ENCODE results near the gene ZNF358.
A peak's percentile ranks its signal among the peaks of the same experiment; 100 is the strongest.

Gene ZNF358

GRCh38 chr19:7492142-7492541 is 23.8 kb upstream of the ZNF358 start:
- H3K27ac ChIP-seq (ENCODE audit: low read length): no peak overlapping the region
- H3K36me3 ChIP-seq (ENCODE audit: control insufficient read depth in 2 of 2, insufficient read depth in 2 of 2, low read length in 2 of 2): no peaks in the 10 kb centered on the region

GRCh38 chr19:7492558-7492957 is 23.3 kb upstream of the ZNF358 start:
- no peak overlapping the region for H3K27ac ChIP-seq (ENCODE audit: low read length)
- H3K4me1 ChIP-seq (ENCODE audit: control insufficient read depth, insufficient read depth, low read length): peaks cover 14% of the 10 kb centered on the region
- H3K4me3 ChIP-seq (ENCODE audit: low read length in 2 of 2): no peak overlapping the region
- H3K27me3 ChIP-seq (ENCODE audit: control insufficient read depth in 1 of 2, insufficient read depth in 2 of 2, low read length in 2 of 2): no peaks in the 10 kb centered on the region
- no peaks in the 10 kb centered on the region for H3K9me3 ChIP-seq (ENCODE audit: control insufficient read depth in 2 of 2, low read length in 2 of 2)
- no peak overlapping the region for H3K9ac ChIP-seq (ENCODE audit: low read length in 2 of 2)
- no peaks in the 10 kb centered on the region for H3K36me3 ChIP-seq (ENCODE audit: control insufficient read depth in 2 of 2, insufficient read depth in 2 of 2, low read length in 2 of 2)

More at GRCh38 chr19:7492142-7492541, 23.8 kb upstream of the ZNF358 start:
- H3K4me3 ChIP-seq (ENCODE audit: low read length in 2 of 2): no peak overlapping the region
- peaks cover 14% of the 10 kb centered on the region for H3K4me1 ChIP-seq (ENCODE audit: control insufficient read depth, insufficient read depth, low read length)
- no peaks in the 10 kb centered on the region for H3K27me3 ChIP-seq (ENCODE audit: control insufficient read depth in 1 of 2, insufficient read depth in 2 of 2, low read length in 2 of 2)
- H3K9me3 ChIP-seq (ENCODE audit: control insufficient read depth in 2 of 2, low read length in 2 of 2): no peaks in the 10 kb centered on the region
- no peak overlapping the region for H3K9ac ChIP-seq (ENCODE audit: low read length in 2 of 2)

- Histone ChIP-seq H3K27ac (ENCODE audit: low read length) (peak overlapping the region; percentile 41), H3K9me3 (ENCODE audit: control insufficient read depth in 2 of 2, low read length in 2 of 2) (no peaks in the 10 kb centered on the region), H3K36me3 (ENCODE audit: control insufficient read depth in 2 of 2, insufficient read depth in 2 of 2, low read length in 2 of 2) (no peaks in the 10 kb centered on the region), H3K4me1 (ENCODE audit: control insufficient read depth, insufficient read depth, low read length) (peaks cover 6% of the 10 kb centered on the region), H3K27me3 (ENCODE audit: control insufficient read depth in 1 of 2, insufficient read depth in 2 of 2, low read length in 2 of 2) (no peaks in the 10 kb centered on the region), H3K9ac (ENCODE audit: low read length in 2 of 2) (peak overlapping the region in 1 of 2 donors; percentile 42), H3K4me3 (ENCODE audit: low read length in 2 of 2) (peak overlapping the region in 1 of 2 donors; percentile 22)
These were observed 21.3 kb upstream of the ZNF358 start for GRCh38 chr19:7494416-7495098.

- no peak overlapping the region for H3K27ac ChIP-seq (ENCODE audit: low read length)
- no peak overlapping the region for H3K4me3 ChIP-seq (ENCODE audit: low read length in 2 of 2)
- H3K27me3 ChIP-seq (ENCODE audit: control insufficient read depth in 1 of 2, insufficient read depth in 2 of 2, low read length in 2 of 2): peaks cover under 1 to 7% of the 10 kb centered on the region in 2 donors
- no peaks in the 10 kb centered on the region for H3K36me3 ChIP-seq (ENCODE audit: control insufficient read depth in 2 of 2, insufficient read depth in 2 of 2, low read length in 2 of 2)
- H3K4me1 ChIP-seq (ENCODE audit: control insufficient read depth, insufficient read depth, low read length): peaks cover 17% of the 10 kb centered on the region
- H3K9ac ChIP-seq (ENCODE audit: low read length in 2 of 2): no peak overlapping the region
- no peaks in the 10 kb centered on the region for H3K9me3 ChIP-seq (ENCODE audit: control insufficient read depth in 2 of 2, low read length in 2 of 2)
These were observed 18.6 kb upstream of the ZNF358 start for GRCh38 chr19:7497292-7497691.

GRCh38 chr19:7500811-7501450 is 15.0 kb upstream of the ZNF358 start:
- no peak overlapping the region for H3K9ac ChIP-seq (ENCODE audit: low read length in 2 of 2)
- H3K4me3 ChIP-seq (ENCODE audit: low read length in 2 of 2): peak overlapping the region; percentile 59 to 72
- peaks cover 13% of the 10 kb centered on the region for H3K4me1 ChIP-seq (ENCODE audit: control insufficient read depth, insufficient read depth, low read length)
- H3K9me3 ChIP-seq (ENCODE audit: control insufficient read depth in 2 of 2, low read length in 2 of 2): no peaks in the 10 kb centered on the region
- H3K27me3 ChIP-seq (ENCODE audit: control insufficient read depth in 1 of 2, insufficient read depth in 2 of 2, low read length in 2 of 2): peaks cover 12 to 14% of the 10 kb centered on the region in 2 donors
- H3K36me3 ChIP-seq (ENCODE audit: control insufficient read depth in 2 of 2, insufficient read depth in 2 of 2, low read length in 2 of 2): no peaks in the 10 kb centered on the region
- H3K27ac ChIP-seq (ENCODE audit: low read length): no peak overlapping the region

- no peaks in the 10 kb centered on the region for H3K36me3 ChIP-seq (ENCODE audit: control insufficient read depth in 2 of 2, insufficient read depth in 2 of 2, low read length in 2 of 2)
- no peak overlapping the region for H3K27ac ChIP-seq (ENCODE audit: low read length)
- no peaks in the 10 kb centered on the region for H3K9me3 ChIP-seq (ENCODE audit: control insufficient read depth in 2 of 2, low read length in 2 of 2)
- H3K4me3 ChIP-seq (ENCODE audit: low read length in 2 of 2): no peak overlapping the region
- no peak overlapping the region for H3K9ac ChIP-seq (ENCODE audit: low read length in 2 of 2)
- H3K4me1 ChIP-seq (ENCODE audit: control insufficient read depth, insufficient read depth, low read length): peaks cover 13% of the 10 kb centered on the region
- peaks cover 12 to 14% of the 10 kb centered on the region in 2 donors for H3K27me3 ChIP-seq (ENCODE audit: control insufficient read depth in 1 of 2, insufficient read depth in 2 of 2, low read length in 2 of 2)
These were observed 13.4 kb upstream of the ZNF358 start for GRCh38 chr19:7502552-7502951.

- no peak overlapping the region for H3K9ac ChIP-seq (ENCODE audit: low read length in 2 of 2)
- H3K36me3 ChIP-seq (ENCODE audit: control insufficient read depth in 2 of 2, insufficient read depth in 2 of 2, low read length in 2 of 2): no peaks in the 10 kb centered on the region
- H3K27me3 ChIP-seq (ENCODE audit: control insufficient read depth in 1 of 2, insufficient read depth in 2 of 2, low read length in 2 of 2): peaks cover 12 to 14% of the 10 kb centered on the region in 2 donors
- H3K4me3 ChIP-seq (ENCODE audit: low read length in 2 of 2): no peak overlapping the region
- H3K9me3 ChIP-seq (ENCODE audit: control insufficient read depth in 2 of 2, low read length in 2 of 2): no peaks in the 10 kb centered on the region
- no peak overlapping the region for H3K27ac ChIP-seq (ENCODE audit: low read length)
- peaks cover 13% of the 10 kb centered on the region for H3K4me1 ChIP-seq (ENCODE audit: control insufficient read depth, insufficient read depth, low read length)
These were observed 11.2 kb upstream of the ZNF358 start for GRCh38 chr19:7504684-7505083.

- Histone ChIP-seq H3K4me1 (ENCODE audit: control insufficient read depth, insufficient read depth, low read length) (peaks cover 13% of the 10 kb centered on the region), H3K27me3 (ENCODE audit: control insufficient read depth in 1 of 2, insufficient read depth in 2 of 2, low read length in 2 of 2) (peaks cover 12 to 14% of the 10 kb centered on the region in 2 donors), H3K9ac (ENCODE audit: low read length in 2 of 2) (no peak overlapping the region), H3K36me3 (ENCODE audit: control insufficient read depth in 2 of 2, insufficient read depth in 2 of 2, low read length in 2 of 2) (no peaks in the 10 kb centered on the region), H3K4me3 (ENCODE audit: low read length in 2 of 2) (no peak overlapping the region), H3K27ac (ENCODE audit: low read length) (no peak overlapping the region), H3K9me3 (ENCODE audit: control insufficient read depth in 2 of 2, low read length in 2 of 2) (no peaks in the 10 kb centered on the region)
These were observed 10.6 kb upstream of the ZNF358 start for GRCh38 chr19:7505288-7505681.

- Histone ChIP-seq H3K36me3 (ENCODE audit: control insufficient read depth in 2 of 2, insufficient read depth in 2 of 2, low read length in 2 of 2) (no peaks in the 10 kb centered on the region), H3K4me3 (ENCODE audit: low read length in 2 of 2) (peak overlapping the region in 1 of 2 donors; percentile 29), H3K9ac (ENCODE audit: low read length in 2 of 2) (no peak overlapping the region), H3K27ac (ENCODE audit: low read length) (no peak overlapping the region), H3K9me3 (ENCODE audit: control insufficient read depth in 2 of 2, low read length in 2 of 2) (no peaks in the 10 kb centered on the region), H3K4me1 (ENCODE audit: control insufficient read depth, insufficient read depth, low read length) (peaks cover 9% of the 10 kb centered on the region), H3K27me3 (ENCODE audit: control insufficient read depth in 1 of 2, insufficient read depth in 2 of 2, low read length in 2 of 2) (peaks cover 11 to 12% of the 10 kb centered on the region in 2 donors)
These were observed 10.1 kb upstream of the ZNF358 start for GRCh38 chr19:7505682-7506384.

- H3K36me3 ChIP-seq (ENCODE audit: control insufficient read depth in 2 of 2, insufficient read depth in 2 of 2, low read length in 2 of 2): no peaks in the 10 kb centered on the region
- no peak overlapping the region for H3K9ac ChIP-seq (ENCODE audit: low read length in 2 of 2)
- H3K27ac ChIP-seq (ENCODE audit: low read length): no peak overlapping the region
- H3K4me3 ChIP-seq (ENCODE audit: low read length in 2 of 2): no peak overlapping the region
- peaks cover 2% of the 10 kb centered on the region for H3K4me1 ChIP-seq (ENCODE audit: control insufficient read depth, insufficient read depth, low read length)
- no peaks in the 10 kb centered on the region for H3K9me3 ChIP-seq (ENCODE audit: control insufficient read depth in 2 of 2, low read length in 2 of 2)
- H3K27me3 ChIP-seq (ENCODE audit: control insufficient read depth in 1 of 2, insufficient read depth in 2 of 2, low read length in 2 of 2): peaks cover 8 to 12% of the 10 kb centered on the region in 2 donors
These were observed 9.2 kb upstream of the ZNF358 start for GRCh38 chr19:7506385-7507328.
